Stomach (tissue), 4 donors: ENCODE measurements around the gene CYB5R3.

Experiments used
- POLR2A ChIP-seq, 4 donors: fragments of 450-650 bp; IDR thresholded peaks; one replicate each; pipeline ENCODE4 v1.6.1; 2016; ENCODE audit warnings: antibody characterized with exemption in 4 of 4, control low read depth in 2 of 4, mild to moderate bottlenecking in 1 of 4, moderate library complexity in 1 of 4
- TF ChIP-seq, protein P1 (sequence below), 7 experiments: fragments of 450-650 bp in 4 of 7; fragments of 200-600 bp in 3 of 7; sonication (generic) in 3 of 7; IDR thresholded peaks; one replicate each; pipeline ENCODE4 v1.5.1; 2016 to 2019; ENCODE audit warnings: antibody characterized with exemption in 7 of 7, control low read depth in 2 of 7, mild to moderate bottlenecking in 1 of 7

DNA sequence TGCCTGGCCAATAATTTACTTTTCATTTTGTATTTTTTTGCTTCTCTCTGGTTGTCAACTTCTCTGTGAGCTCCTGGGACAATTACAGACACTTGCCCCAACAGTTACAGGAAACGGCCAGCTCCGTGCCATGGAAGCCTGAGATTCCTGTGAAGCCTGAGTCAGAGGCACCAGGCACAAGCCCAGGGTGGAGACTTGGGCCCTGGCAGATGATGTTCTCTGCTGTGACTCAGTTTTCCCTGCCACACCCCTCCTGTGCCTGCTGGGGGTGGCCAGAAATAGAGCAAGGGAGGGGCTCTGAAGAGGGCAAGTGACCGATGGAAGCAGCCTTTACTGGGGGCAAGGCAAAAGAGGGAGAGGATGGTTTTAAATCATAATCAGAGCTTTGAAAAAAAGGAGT lies 13.7 kb downstream of the CYB5R3 start:
- TF ChIP-seq POLR2A (IDR thresholded peaks at IDR 0.05), result no peak
- TF ChIP-seq, protein P1, sequence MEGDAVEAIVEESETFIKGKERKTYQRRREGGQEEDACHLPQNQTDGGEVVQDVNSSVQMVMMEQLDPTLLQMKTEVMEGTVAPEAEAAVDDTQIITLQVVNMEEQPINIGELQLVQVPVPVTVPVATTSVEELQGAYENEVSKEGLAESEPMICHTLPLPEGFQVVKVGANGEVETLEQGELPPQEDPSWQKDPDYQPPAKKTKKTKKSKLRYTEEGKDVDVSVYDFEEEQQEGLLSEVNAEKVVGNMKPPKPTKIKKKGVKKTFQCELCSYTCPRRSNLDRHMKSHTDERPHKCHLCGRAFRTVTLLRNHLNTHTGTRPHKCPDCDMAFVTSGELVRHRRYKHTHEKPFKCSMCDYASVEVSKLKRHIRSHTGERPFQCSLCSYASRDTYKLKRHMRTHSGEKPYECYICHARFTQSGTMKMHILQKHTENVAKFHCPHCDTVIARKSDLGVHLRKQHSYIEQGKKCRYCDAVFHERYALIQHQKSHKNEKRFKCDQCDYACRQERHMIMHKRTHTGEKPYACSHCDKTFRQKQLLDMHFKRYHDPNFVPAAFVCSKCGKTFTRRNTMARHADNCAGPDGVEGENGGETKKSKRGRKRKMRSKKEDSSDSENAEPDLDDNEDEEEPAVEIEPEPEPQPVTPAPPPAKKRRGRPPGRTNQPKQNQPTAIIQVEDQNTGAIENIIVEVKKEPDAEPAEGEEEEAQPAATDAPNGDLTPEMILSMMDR (IDR thresholded peaks at IDR 0.05), result no peak
